ENCODE results near the gene MYO10. TPM values are rescaled to one million over a fixed set of nuclear protein-coding genes. Genes with fewer than 3 reads are reported as not detected.

Gene MYO10
- total RNA-seq, 1 experiment from 2014 or later: 71.9 TPM

DNA sequence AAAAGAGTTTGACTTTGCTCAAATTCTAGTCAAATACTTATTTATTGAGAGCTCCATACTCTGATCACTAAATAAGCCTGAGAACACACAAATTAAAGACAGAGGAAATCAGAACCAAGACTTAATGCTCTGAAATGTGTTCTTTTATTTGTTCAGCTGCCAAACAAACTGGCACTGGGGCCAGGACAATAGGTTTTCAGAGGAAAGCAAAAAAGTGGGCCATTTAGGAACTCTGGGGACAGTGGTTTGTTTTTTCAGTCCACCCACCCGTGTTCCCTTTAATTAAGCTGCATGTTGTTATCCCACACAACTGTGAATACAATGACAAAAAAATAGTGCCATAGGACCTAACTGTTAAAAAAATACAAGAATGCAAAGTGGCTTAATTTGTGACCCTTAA is 223.9 kb downstream of the MYO10 start:
- Histone ChIP-seq H3K36me3 (ENCODE audit: control insufficient read depth, insufficient read depth, low read length) (peaks cover 8% of the 10 kb centered on the region), H3K4me1 (ENCODE audit: control insufficient read depth, insufficient read depth, low read length) (no peaks in the 10 kb centered on the region), H3K4me3 (ENCODE audit: low read depth in 2 of 2, low read length in 2 of 2) (no peak overlapping the region), H3K9me3 (ENCODE audit: control insufficient read depth, insufficient read depth, low read depth, low read length) (no peaks in the 10 kb centered on the region), H3K27ac (ENCODE audit: low read length) (no peak overlapping the region), H3K27me3 (ENCODE audit: control insufficient read depth, insufficient read depth, low read length) (no peaks in the 10 kb centered on the region)
- DNase-seq (ENCODE audit: low read depth, low spot score) (no peak), ATAC-seq (no peak)
- CTCF ChIA-PET: no interaction called here
- BruUV-seq (replicated peaks): no TSS peak
- in situ Hi-C loops (cut with HindIII; ENCODE audit: low pct_unique_long_range_greater_than_20kb, low sequenced_read_pairs) (no loop called here), intact Hi-C loops (cut with micrococcal nuclease; ENCODE audit: unreplicated experiment) (no loop called here)
- POLR2A ChIA-PET: no interaction called here
- TF ChIP-seq REST (IDR thresholded peaks at IDR 0.05; ENCODE audit: insufficient read depth in 1 of 2, low read depth in 2 of 2, low read length in 1 of 2): no peak
- no peak for TF ChIP-seq CTCF (IDR thresholded peaks at IDR 0.05)
- TF ChIP-seq POLR2AphosphoS5 (IDR thresholded peaks at IDR 0.05; ENCODE audit: low read depth, low read length): no peak
- no peak for TF ChIP-seq TCF7L2 (IDR thresholded peaks at IDR 0.05; ENCODE audit: low read depth, low read length)
- TF ChIP-seq SIN3A (IDR thresholded peaks at IDR 0.05; ENCODE audit: borderline replicate concordance, insufficient read depth, low read depth, low read length): no peak

GRCh38 chr5:16709691-16710433 is 226.2 kb downstream of the MYO10 start:
- DNase-seq (ENCODE audit: low read depth, low spot score): no peak
- CTCF ChIA-PET: interaction anchor here (0.6 kb wide), 1 partner anchor 481 kb away, joined by 4 read pairs; no protein-coding TSS in a partner anchor

More at GRCh38 chr5:16709691-16710433, 226.2 kb downstream of the MYO10 start:
- H3K4me1 ChIP-seq (ENCODE audit: control insufficient read depth, insufficient read depth, low read length): no peaks in the 10 kb centered on the region
- H3K4me3 ChIP-seq (ENCODE audit: low read depth in 2 of 2, low read length in 2 of 2): no peak overlapping the region
- no peaks in the 10 kb centered on the region for H3K27me3 ChIP-seq (ENCODE audit: control insufficient read depth, insufficient read depth, low read length)
- POLR2A ChIA-PET: no interaction called here
- peaks cover 8% of the 10 kb centered on the region for H3K36me3 ChIP-seq (ENCODE audit: control insufficient read depth, insufficient read depth, low read length)
- no peak for ATAC-seq
- intact Hi-C loops (cut with micrococcal nuclease; ENCODE audit: unreplicated experiment) (no loop called here), in situ Hi-C loops (cut with HindIII; ENCODE audit: low pct_unique_long_range_greater_than_20kb, low sequenced_read_pairs) (no loop called here)
- BruUV-seq (replicated peaks): TSS peak; percentile 7
- H3K9me3 ChIP-seq (ENCODE audit: control insufficient read depth, insufficient read depth, low read depth, low read length): no peaks in the 10 kb centered on the region
- H3K27ac ChIP-seq (ENCODE audit: low read length): no peak overlapping the region
- TF ChIP-seq REST (IDR thresholded peaks at IDR 0.05; ENCODE audit: insufficient read depth in 1 of 2, low read depth in 2 of 2, low read length in 1 of 2) (no peak), TCF7L2 (IDR thresholded peaks at IDR 0.05; ENCODE audit: low read depth, low read length) (no peak), POLR2AphosphoS5 (IDR thresholded peaks at IDR 0.05; ENCODE audit: low read depth, low read length) (no peak), CTCF (IDR thresholded peaks at IDR 0.05) (no peak), SIN3A (IDR thresholded peaks at IDR 0.05; ENCODE audit: borderline replicate concordance, insufficient read depth, low read depth, low read length) (no peak)

Measured in Panc1 (cell line).